ENCODE measurements around the gene DCLRE1B. TPM values are rescaled to one million over a fixed set of nuclear protein-coding genes. Genes with fewer than 3 reads are reported as not detected.

Gene DCLRE1B
- total and polyA plus RNA-seq, 9 of the 15 experiments (the other 6 are each of a cell fraction or from before 2014, with no cell fraction given) = 10.6 to 28.8 (median 17.2) TPM

DNA sequence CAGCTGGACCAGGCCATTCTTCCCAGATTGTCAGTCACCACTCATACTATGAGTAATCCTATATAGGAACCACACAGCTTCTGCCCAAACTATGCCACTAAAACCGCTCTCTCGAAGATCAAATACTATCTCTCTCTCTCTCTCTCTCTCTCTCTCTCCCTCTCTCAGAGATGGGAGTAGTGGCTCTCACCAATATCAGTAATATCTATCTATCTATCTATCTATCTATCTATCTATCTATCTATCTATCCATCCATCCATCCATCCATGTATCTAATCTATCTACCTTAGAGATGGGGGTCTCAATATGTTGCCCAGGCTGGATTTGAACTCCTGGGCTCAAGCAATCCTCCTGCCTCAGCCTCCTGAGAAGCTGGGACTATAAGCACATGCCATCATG is 19.3 kb downstream of the DCLRE1B start:
- 26% methylated on average over 2 of the region's 2 CpGs for WGBS (ENCODE audit: insufficient coverage, low coverage, missing lambda C conversion rate)
- no TSS peak for BruUV-seq (replicated peaks)
- Histone ChIP-seq H3K9ac (ENCODE audit: insufficient read depth in 1 of 2, low read depth in 2 of 2, low read length in 2 of 2) (no peak overlapping the region), H3K79me2 (ENCODE audit: control insufficient read depth, insufficient read depth, low read length) (peaks cover 11% of the 10 kb centered on the region; the same call in 2 of the 3 replicates), H3K9me3 (replicated peaks; ENCODE audit: control insufficient read depth, insufficient read depth, low read depth, low read length) (no peaks in the 10 kb centered on the region), H3K4me1 (replicated peaks in 1 of 2; ENCODE audit: control insufficient read depth in 2 of 2, insufficient read depth in 2 of 2, low read length in 2 of 2) (peaks cover 0 to 8% of the 10 kb centered on the region in 2 experiments; a peak in 2 of 5 replicates), H3K27me3 (ENCODE audit: control insufficient read depth in 2 of 2, insufficient read depth in 2 of 2, low read length in 2 of 2) (no peaks in the 10 kb centered on the region), H3K9me1 (ENCODE audit: control insufficient read depth, insufficient read depth, low read length) (no peaks in the 10 kb centered on the region), H2AFZ (ENCODE audit: low read depth, low read length) (no peak overlapping the region), H3K4me2 (ENCODE audit: insufficient read depth, low read length) (no peak overlapping the region), H3K36me3 (ENCODE audit: control insufficient read depth, insufficient read depth, low read length) (no peaks in the 10 kb centered on the region), H4K20me1 (replicated peaks; ENCODE audit: control insufficient read depth, insufficient read depth, low read length) (no peaks in the 10 kb centered on the region), H3K27ac (ENCODE audit: extremely low read depth, low read depth, low read length) (no peak overlapping the region), H3K4me3 (no peak overlapping the region)
- POLR2A ChIA-PET = interaction anchor here (1.4 to 2.2 kb wide), 5 partner anchors 8 to 133 kb away, joined by 3 to 10 read pairs (median 4); partner anchors contain the start of gene AP4B1
- ATAC-seq (no peak), DNase-seq (ENCODE audit: extremely low read depth in 1 of 4, low spot score in 3 of 4) (no peak), FAIRE-seq (no peak)
- TF ChIP-seq GATA2 (CRISPR knock-in tag; IDR thresholded peaks at IDR 0.05) = 0 out of 2 replicates have a peak, but pooled peaks have one; percentile 11
- TF ChIP-seq POLR3A (IDR thresholded peaks at IDR 0.05; ENCODE audit: borderline replicate concordance, extremely low read depth, insufficient read depth, insufficient read length) = no peak
- TF ChIP-seq MTA3 (IDR thresholded peaks at IDR 0.05; ENCODE audit: borderline replicate concordance) = no peak
- TF ChIP-seq GABPA (tag; conservative IDR thresholded peaks at IDR 0.05; ENCODE audit: low read depth) = no peak
- TF ChIP-seq KDM1A (IDR thresholded peaks at IDR 0.05) = no peak
- no peak for TF ChIP-seq ARNT (IDR thresholded peaks at IDR 0.05)
- no peak for TF ChIP-seq SPI1 (IDR thresholded peaks at IDR 0.05; ENCODE audit: borderline replicate concordance, low read depth, low read length)
- no peak for TF ChIP-seq HMG20B (CRISPR knock-in tag; IDR thresholded peaks at IDR 0.05)
- no peak for TF ChIP-seq NCOA4 (IDR thresholded peaks at IDR 0.05; ENCODE audit: partially characterized antibody)
- TF ChIP-seq DACH1 (IDR thresholded peaks at IDR 0.05; ENCODE audit: partially characterized antibody) = peak; percentile 94
- no peak for TF ChIP-seq EP300 (IDR thresholded peaks at IDR 0.05; ENCODE audit: low read length)
- TF ChIP-seq, protein P1, sequence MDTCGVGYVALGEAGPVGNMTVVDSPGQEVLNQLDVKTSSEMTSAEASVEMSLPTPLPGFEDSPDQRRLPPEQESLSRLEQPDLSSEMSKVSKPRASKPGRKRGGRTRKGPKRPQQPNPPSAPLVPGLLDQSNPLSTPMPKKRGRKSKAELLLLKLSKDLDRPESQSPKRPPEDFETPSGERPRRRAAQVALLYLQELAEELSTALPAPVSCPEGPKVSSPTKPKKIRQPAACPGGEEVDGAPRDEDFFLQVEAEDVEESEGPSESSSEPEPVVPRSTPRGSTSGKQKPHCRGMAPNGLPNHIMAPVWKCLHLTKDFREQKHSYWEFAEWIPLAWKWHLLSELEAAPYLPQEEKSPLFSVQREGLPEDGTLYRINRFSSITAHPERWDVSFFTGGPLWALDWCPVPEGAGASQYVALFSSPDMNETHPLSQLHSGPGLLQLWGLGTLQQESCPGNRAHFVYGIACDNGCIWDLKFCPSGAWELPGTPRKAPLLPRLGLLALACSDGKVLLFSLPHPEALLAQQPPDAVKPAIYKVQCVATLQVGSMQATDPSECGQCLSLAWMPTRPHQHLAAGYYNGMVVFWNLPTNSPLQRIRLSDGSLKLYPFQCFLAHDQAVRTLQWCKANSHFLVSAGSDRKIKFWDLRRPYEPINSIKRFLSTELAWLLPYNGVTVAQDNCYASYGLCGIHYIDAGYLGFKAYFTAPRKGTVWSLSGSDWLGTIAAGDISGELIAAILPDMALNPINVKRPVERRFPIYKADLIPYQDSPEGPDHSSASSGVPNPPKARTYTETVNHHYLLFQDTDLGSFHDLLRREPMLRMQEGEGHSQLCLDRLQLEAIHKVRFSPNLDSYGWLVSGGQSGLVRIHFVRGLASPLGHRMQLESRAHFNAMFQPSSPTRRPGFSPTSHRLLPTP (IDR thresholded peaks at IDR 0.05; ENCODE audit: borderline replicate concordance, extremely low read depth, insufficient read length) = no peak
- intact Hi-C loops (cut with micrococcal nuclease) = no loop called here
- in situ Hi-C loops (cut with MboI) = no loop called here
- CTCF ChIA-PET (ENCODE audit: low intra/inter-chr PET ratio) = no interaction called here

Measured in K562 (cell line).